ENCODE results near the gene SKAP1. TPM values are rescaled to one million over a fixed set of nuclear protein-coding genes. Genes with fewer than 3 reads are reported as not detected.
"Not testable (repeated sequence)": the region's sequence is repeated elsewhere in the genome, so short reads cannot be mapped to it uniquely, and the experiment has no call there.

SKAP1 gene
- total and polyA plus RNA-seq, 5 donors from 2014 or later, result 196 to 554 (median 373) TPM

DNA sequence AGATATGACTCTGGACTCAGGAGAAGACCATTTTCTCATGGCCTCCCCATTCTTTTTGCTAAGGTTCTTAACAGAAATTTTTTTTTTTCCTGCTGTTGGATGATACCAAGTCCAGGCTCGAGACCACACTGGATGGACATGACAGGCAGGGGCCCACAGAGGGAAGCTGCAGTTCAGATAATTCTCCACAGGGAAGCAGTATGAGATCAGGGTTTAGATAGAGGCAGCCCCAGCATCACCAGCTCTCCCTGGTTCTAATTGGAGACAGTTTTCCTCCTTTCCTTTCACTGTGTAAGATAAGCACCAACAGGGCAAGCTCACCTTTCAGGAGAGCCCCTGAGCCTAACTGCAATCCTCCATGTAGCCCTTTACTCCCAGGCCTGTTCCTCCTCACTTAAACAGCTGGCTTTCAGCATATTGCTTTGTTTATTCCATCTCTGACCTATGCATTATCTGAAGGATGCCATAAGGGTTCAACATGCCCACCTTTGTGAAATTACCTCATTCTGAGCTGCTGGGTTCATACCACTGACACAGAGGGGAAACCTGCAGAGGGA lies 214.4 kb downstream of the SKAP1 start:
- no peak for DNase-seq
- Mint-ChIP-seq H3K27ac (peak overlapping the region; percentile 2 to 69 (median 47)), H3K4me1 (peaks cover 18 to 45% (median 37%) of the 10 kb centered on the region in 4 donors), H3K9me3 (no peaks in the 10 kb centered on the region), H3K27me3 (no peaks in the 10 kb centered on the region), H3K36me3 (peaks cover 25% of the 10 kb centered on the region), H3K4me3 (no peak overlapping the region)
- Histone ChIP-seq H3K27me3 (ENCODE audit: control insufficient read depth, insufficient read depth, low read length) (no peaks in the 10 kb centered on the region), H3K4me3 (ENCODE audit: low read depth, low read length) (no peak overlapping the region), H3K9me3 (ENCODE audit: control insufficient read depth in 2 of 2, low read length in 2 of 2) (no peaks in the 10 kb centered on the region), H3K4me1 (ENCODE audit: control insufficient read depth, insufficient read depth, low read length, poor library complexity, severe bottlenecking) (no peaks in the 10 kb centered on the region), H3K27ac (ENCODE audit: insufficient read depth, low read length, poor library complexity, severe bottlenecking) (no peak overlapping the region), H3K36me3 (ENCODE audit: control insufficient read depth, insufficient read depth, low read length) (peaks cover 35% of the 10 kb centered on the region)
- ATAC-seq (ENCODE audit: low read depth in 2 of 2), result no peak

DNA sequence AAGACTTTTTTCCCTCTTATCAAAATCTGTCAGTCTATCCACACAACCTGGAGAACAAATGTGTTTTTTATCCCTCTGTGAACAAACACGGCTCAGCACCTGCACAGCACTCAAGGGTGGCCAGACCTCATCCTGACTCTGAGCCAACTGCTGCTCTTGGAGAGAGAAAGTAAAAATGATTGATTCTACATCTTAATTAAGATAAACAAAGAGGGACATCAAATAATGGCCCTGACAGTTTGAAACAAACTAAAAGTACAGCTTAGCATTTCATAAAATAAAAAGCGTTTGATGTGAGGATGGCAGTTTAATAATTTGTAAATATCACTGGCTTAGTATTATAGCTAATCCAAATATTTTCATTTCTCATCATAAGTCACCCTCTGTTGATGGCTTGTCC lies 216.2 kb downstream of the SKAP1 start:
- Histone ChIP-seq H3K27me3 (ENCODE audit: control insufficient read depth, insufficient read depth, low read length) (no peaks in the 10 kb centered on the region), H3K9me3 (ENCODE audit: control insufficient read depth in 2 of 2, low read length in 2 of 2) (no peaks in the 10 kb centered on the region), H3K4me1 (ENCODE audit: control insufficient read depth, insufficient read depth, low read length, poor library complexity, severe bottlenecking) (no peaks in the 10 kb centered on the region), H3K36me3 (ENCODE audit: control insufficient read depth, insufficient read depth, low read length) (peaks cover 43% of the 10 kb centered on the region), H3K4me3 (ENCODE audit: low read depth, low read length) (no peak overlapping the region), H3K27ac (ENCODE audit: insufficient read depth, low read length, poor library complexity, severe bottlenecking) (no peak overlapping the region)
- DNase-seq, result no peak
- Mint-ChIP-seq H3K4me3 (no peak overlapping the region), H3K27me3 (no peaks in the 10 kb centered on the region), H3K36me3 (peaks cover 31% of the 10 kb centered on the region), H3K4me1 (peaks cover 12 to 50% (median 40%) of the 10 kb centered on the region in 4 donors), H3K27ac (peak overlapping the region in 2 of 3 donors; percentile 23 to 74), H3K9me3 (no peaks in the 10 kb centered on the region)
- no peak for ATAC-seq (ENCODE audit: low read depth in 2 of 2)

DNA sequence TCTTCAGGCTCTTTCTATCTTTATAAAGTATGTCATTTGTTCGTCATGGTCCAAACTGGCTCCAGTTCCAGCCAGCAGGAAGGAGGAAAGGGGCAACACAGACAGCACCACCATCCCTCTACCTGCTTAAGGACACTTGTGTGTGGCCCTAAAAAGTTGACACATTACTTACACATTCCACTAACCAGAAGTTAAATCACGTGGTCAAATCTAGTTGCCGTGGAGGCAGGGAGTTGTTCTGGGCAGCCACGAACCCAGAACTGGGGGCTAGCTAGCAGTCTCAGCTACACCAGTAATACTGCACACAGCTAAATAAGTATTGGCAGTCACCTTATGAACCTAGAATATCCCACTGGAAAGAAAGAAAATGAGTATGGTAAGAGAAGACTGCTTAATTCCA lies 218.2 kb downstream of the SKAP1 start:
- peaks cover 7 to 49% (median 43%) of the 10 kb centered on the region in 4 donors for H3K4me1 Mint-ChIP-seq
- no peaks in the 10 kb centered on the region for H3K9me3 Mint-ChIP-seq
- H3K27ac Mint-ChIP-seq, result no peak overlapping the region

GRCh38 chr17:48211011-48211410 lies 219.0 kb downstream of the SKAP1 start:
- Histone ChIP-seq H3K9me3 (ENCODE audit: control insufficient read depth in 2 of 2, low read length in 2 of 2) (no peaks in the 10 kb centered on the region), H3K36me3 (ENCODE audit: control insufficient read depth, insufficient read depth, low read length) (peaks cover 42% of the 10 kb centered on the region), H3K27ac (ENCODE audit: insufficient read depth, low read length, poor library complexity, severe bottlenecking) (no peak overlapping the region), H3K4me1 (ENCODE audit: control insufficient read depth, insufficient read depth, low read length, poor library complexity, severe bottlenecking) (no peaks in the 10 kb centered on the region), H3K4me3 (ENCODE audit: low read depth, low read length) (no peak overlapping the region), H3K27me3 (ENCODE audit: control insufficient read depth, insufficient read depth, low read length) (no peaks in the 10 kb centered on the region)
- Mint-ChIP-seq H3K36me3 (peaks cover 26% of the 10 kb centered on the region), H3K4me1 (peaks cover 8 to 48% (median 42%) of the 10 kb centered on the region in 4 donors), H3K27ac (peak overlapping the region; percentile 17 to 67 (median 43)), H3K4me3 (no peak overlapping the region), H3K9me3 (no peaks in the 10 kb centered on the region), H3K27me3 (no peaks in the 10 kb centered on the region)
- no peak for ATAC-seq (ENCODE audit: low read depth in 2 of 2)
- no peak for DNase-seq

More for the DNA sequence above, 218.2 kb downstream of the SKAP1 start:
- Mint-ChIP-seq H3K27me3 (no peaks in the 10 kb centered on the region), H3K36me3 (peaks cover 25% of the 10 kb centered on the region), H3K4me3 (no peak overlapping the region)
- ATAC-seq (ENCODE audit: low read depth in 2 of 2) (no peak), DNase-seq (no peak)
- Histone ChIP-seq H3K4me1 (ENCODE audit: control insufficient read depth, insufficient read depth, low read length, poor library complexity, severe bottlenecking) (no peaks in the 10 kb centered on the region), H3K27ac (ENCODE audit: insufficient read depth, low read length, poor library complexity, severe bottlenecking) (no peak overlapping the region), H3K9me3 (ENCODE audit: control insufficient read depth in 2 of 2, low read length in 2 of 2) (no peaks in the 10 kb centered on the region), H3K27me3 (ENCODE audit: control insufficient read depth, insufficient read depth, low read length) (no peaks in the 10 kb centered on the region), H3K36me3 (ENCODE audit: control insufficient read depth, insufficient read depth, low read length) (peaks cover 46% of the 10 kb centered on the region), H3K4me3 (ENCODE audit: low read depth, low read length) (no peak overlapping the region)

- Mint-ChIP-seq H3K27me3 (no peaks in the 10 kb centered on the region), H3K36me3 (peaks cover 30% of the 10 kb centered on the region), H3K4me1 (peaks cover 18 to 54% (median 43%) of the 10 kb centered on the region in 4 donors), H3K4me3 (no peak overlapping the region), H3K9me3 (peaks cover 0 to under 1% (median 0%) of the 10 kb centered on the region in 7 donors), H3K27ac (peak overlapping the region in 1 of 3 donors; percentile 16)
- no peak overlapping the region for H3K27ac ChIP-seq (ENCODE audit: insufficient read depth, low read length, poor library complexity, severe bottlenecking)
- H3K36me3 ChIP-seq (ENCODE audit: control insufficient read depth, insufficient read depth, low read length), result peaks cover 38% of the 10 kb centered on the region
- ATAC-seq (ENCODE audit: low read depth in 2 of 2), result no peak
- no peak overlapping the region for H3K4me3 ChIP-seq (ENCODE audit: low read depth, low read length)
- H3K9me3 ChIP-seq (ENCODE audit: control insufficient read depth in 2 of 2, low read length in 2 of 2), result no peaks in the 10 kb centered on the region
- no peaks in the 10 kb centered on the region for H3K4me1 ChIP-seq (ENCODE audit: control insufficient read depth, insufficient read depth, low read length, poor library complexity, severe bottlenecking)
- no peaks in the 10 kb centered on the region for H3K27me3 ChIP-seq (ENCODE audit: control insufficient read depth, insufficient read depth, low read length)
- no peak for DNase-seq
Measured at GRCh38 chr17:48209973-48210372, 220.0 kb downstream of the SKAP1 start.

DNA sequence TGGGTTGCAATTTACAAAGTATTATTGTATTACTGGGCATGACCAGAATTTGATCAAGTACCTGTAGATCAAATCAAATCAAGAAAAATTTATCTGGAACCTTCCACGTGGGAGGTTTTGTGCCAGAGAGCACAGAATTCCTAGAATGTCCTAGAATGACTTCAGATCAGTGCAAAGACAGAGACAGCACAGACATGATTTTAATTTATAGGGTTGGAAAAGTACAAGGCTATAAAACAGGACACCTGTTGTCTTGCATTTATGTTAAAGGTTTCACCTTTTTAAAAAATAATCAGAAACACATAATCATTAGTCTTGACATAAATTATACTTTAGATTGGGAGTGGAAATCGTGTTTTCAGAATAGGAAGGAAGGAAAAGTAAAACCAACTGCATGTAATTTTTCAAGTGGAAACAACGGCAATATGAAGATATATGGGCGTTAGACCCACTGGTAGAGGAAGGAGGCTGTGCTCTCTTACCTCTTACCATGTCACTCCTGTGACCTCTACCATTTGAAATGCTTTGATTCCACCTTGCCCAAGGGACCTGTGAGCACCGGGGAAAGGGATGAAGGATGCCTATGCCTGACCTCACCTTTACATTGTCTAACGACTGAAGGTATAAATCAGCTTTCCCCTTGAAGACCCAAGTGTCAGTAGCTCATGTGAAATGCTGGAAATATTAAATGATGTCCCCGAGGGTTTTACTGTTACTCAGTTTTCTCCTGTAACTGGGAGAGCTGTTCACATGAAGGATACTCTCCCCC lies 222.1 kb downstream of the SKAP1 start:
- Histone ChIP-seq H3K9me3 (ENCODE audit: control insufficient read depth in 2 of 2, low read length in 2 of 2) (no peaks in the 10 kb centered on the region), H3K4me3 (ENCODE audit: low read depth, low read length) (no peak overlapping the region), H3K27ac (ENCODE audit: insufficient read depth, low read length, poor library complexity, severe bottlenecking) (no peak overlapping the region), H3K27me3 (ENCODE audit: control insufficient read depth, insufficient read depth, low read length) (no peaks in the 10 kb centered on the region), H3K36me3 (ENCODE audit: control insufficient read depth, insufficient read depth, low read length) (peaks cover 40% of the 10 kb centered on the region), H3K4me1 (ENCODE audit: control insufficient read depth, insufficient read depth, low read length, poor library complexity, severe bottlenecking) (no peaks in the 10 kb centered on the region)
- no peak for DNase-seq
- H3K27ac Mint-ChIP-seq, result peak overlapping the region in 2 of 3 donors; percentile 22 to 53
- H3K27me3 Mint-ChIP-seq, result no peaks in the 10 kb centered on the region
- no peak overlapping the region for H3K4me3 Mint-ChIP-seq
- H3K9me3 Mint-ChIP-seq, result peaks cover 0 to 2% (median 0%) of the 10 kb centered on the region in 7 donors
- H3K4me1 Mint-ChIP-seq, result peaks cover 25 to 59% (median 39%) of the 10 kb centered on the region in 4 donors
- ATAC-seq (ENCODE audit: low read depth in 2 of 2), result no peak
- peaks cover 31% of the 10 kb centered on the region for H3K36me3 Mint-ChIP-seq

GRCh38 chr17:48207036-48207435 lies 223.0 kb downstream of the SKAP1 start:
- H3K27me3 Mint-ChIP-seq; H3K27ac Mint-ChIP-seq; H3K4me1 ChIP-seq (ENCODE audit: control insufficient read depth, insufficient read depth, low read length, poor library complexity, severe bottlenecking); DNase-seq; H3K27me3 ChIP-seq (ENCODE audit: control insufficient read depth, insufficient read depth, low read length); H3K9me3 ChIP-seq (ENCODE audit: control insufficient read depth in 2 of 2, low read length in 2 of 2); ATAC-seq (ENCODE audit: low read depth in 2 of 2); H3K4me3 Mint-ChIP-seq; H3K4me3 ChIP-seq (ENCODE audit: low read depth, low read length); H3K27ac ChIP-seq (ENCODE audit: insufficient read depth, low read length, poor library complexity, severe bottlenecking); H3K9me3 Mint-ChIP-seq: not testable (repeated sequence)
- Mint-ChIP-seq H3K36me3 (peaks cover 27% of the 10 kb centered on the region), H3K4me1 (peaks cover 29 to 58% (median 41%) of the 10 kb centered on the region in 4 donors)
- peaks cover 35% of the 10 kb centered on the region for H3K36me3 ChIP-seq (ENCODE audit: control insufficient read depth, insufficient read depth, low read length)

Measured in CD4-positive, CD25-positive, alpha-beta regulatory T cell (primary cell).